Karpas-422 (cell line): ENCODE results near the gene ULK1. TPM values are rescaled to one million over a fixed set of nuclear protein-coding genes. Genes with fewer than 3 reads are reported as not detected.
"Not testable (repeated sequence)": the region's sequence is repeated elsewhere in the genome, so short reads cannot be mapped to it uniquely, and the experiment has no call there.

Experiments
- DNase-seq: peaks from one replicate; pipeline ENCODE4 v3.0.0-alpha.2; 2015
- H2AFZ ChIP-seq: fragments of 200-600 bp; sonication (generic); 2 replicates; pipeline ENCODE4 v1.6.1; 2014; ENCODE audit warnings: antibody characterized with exemption, low read length, mixed read lengths
- H3K27ac ChIP-seq: fragments of 200-600 bp; sonication (generic); 2 replicates; pipeline ENCODE4 v1.5.1; 2014; ENCODE audit warnings: mild to moderate bottlenecking, low read length, moderate library complexity
- H3K27me3 ChIP-seq: fragments of 200-600 bp; sonication (generic); 2 replicates; pipeline ENCODE4 v1.6.1; 2014; ENCODE audit warnings: low read length, mixed read lengths
- H3K36me3 ChIP-seq: fragments of 200-600 bp; sonication (generic); 2 replicates; pipeline ENCODE4 v1.6.1; 2014; ENCODE audit warnings: low read length, mixed read lengths; ENCODE audit not compliant: insufficient read depth
- H3K4me1 ChIP-seq: fragments of 200-600 bp; sonication (generic); 2 replicates; pipeline ENCODE4 v1.6.1; 2014; ENCODE audit warnings: mild to moderate bottlenecking, low read length, mixed read lengths
- H3K4me2 ChIP-seq: fragments of 200-600 bp; sonication (generic); 2 replicates; pipeline ENCODE4 v1.6.1; 2014; ENCODE audit warnings: low read length, low read depth, mild to moderate bottlenecking; ENCODE audit not compliant: poor library complexity, severe bottlenecking
- H3K4me3 ChIP-seq: fragments of 200-600 bp; sonication (generic); 2 replicates; pipeline ENCODE4 v1.5.1; 2014; ENCODE audit warnings: mild to moderate bottlenecking, antibody characterized with exemption, low read length, mixed read lengths
- H3K79me2 ChIP-seq: fragments of 200-600 bp; sonication (generic); 2 replicates; pipeline ENCODE4 v1.6.1; 2014; ENCODE audit warnings: mild to moderate bottlenecking, low read length, mixed read lengths
- H3K9ac ChIP-seq: fragments of 200-600 bp; sonication (generic); 2 replicates; pipeline ENCODE4 v1.6.0; 2014; ENCODE audit warnings: low read length
- H3K9me2 ChIP-seq: fragments of 200-600 bp; sonication (generic), shearing (Covaris generic); replicated peaks from 2 replicates; pipeline ENCODE4 v1.6.0; 2014; ENCODE audit warnings: mild to moderate bottlenecking, low read length, moderate library complexity; ENCODE audit not compliant: insufficient read depth
- H3K9me3 ChIP-seq: fragments of 300-700, 200-600 bp; sonication (generic); 2 replicates; pipeline ENCODE4 v1.6.1; 2014; ENCODE audit warnings: low read length, mixed read lengths
- H4K20me1 ChIP-seq: fragments of 200-600 bp; sonication (generic); 2 replicates; pipeline ENCODE4 v1.6.1; 2014; ENCODE audit warnings: mild to moderate bottlenecking, antibody characterized with exemption, low read length, low read depth; ENCODE audit not compliant: insufficient read depth
- small RNA-seq: library from RNA; depleted of rRNA; stranded (forward); fragments of <200 nt; gene quantifications from one replicate; pipeline ENCODE3, GENCODE V24; 2014
- total RNA-seq: library from RNA; depleted of rRNA; stranded (reverse); fragments of >200 nt; shearing (Covaris generic); gene quantifications from 2 replicates; pipeline ENCODE4 v1.2.3, GENCODE V29; 2014; ENCODE audit warnings: low replicate concordance; rRNA removed

ULK1 gene
- total RNA-seq, 1 experiment from 2014 or later: 6.9 TPM

DNA sequence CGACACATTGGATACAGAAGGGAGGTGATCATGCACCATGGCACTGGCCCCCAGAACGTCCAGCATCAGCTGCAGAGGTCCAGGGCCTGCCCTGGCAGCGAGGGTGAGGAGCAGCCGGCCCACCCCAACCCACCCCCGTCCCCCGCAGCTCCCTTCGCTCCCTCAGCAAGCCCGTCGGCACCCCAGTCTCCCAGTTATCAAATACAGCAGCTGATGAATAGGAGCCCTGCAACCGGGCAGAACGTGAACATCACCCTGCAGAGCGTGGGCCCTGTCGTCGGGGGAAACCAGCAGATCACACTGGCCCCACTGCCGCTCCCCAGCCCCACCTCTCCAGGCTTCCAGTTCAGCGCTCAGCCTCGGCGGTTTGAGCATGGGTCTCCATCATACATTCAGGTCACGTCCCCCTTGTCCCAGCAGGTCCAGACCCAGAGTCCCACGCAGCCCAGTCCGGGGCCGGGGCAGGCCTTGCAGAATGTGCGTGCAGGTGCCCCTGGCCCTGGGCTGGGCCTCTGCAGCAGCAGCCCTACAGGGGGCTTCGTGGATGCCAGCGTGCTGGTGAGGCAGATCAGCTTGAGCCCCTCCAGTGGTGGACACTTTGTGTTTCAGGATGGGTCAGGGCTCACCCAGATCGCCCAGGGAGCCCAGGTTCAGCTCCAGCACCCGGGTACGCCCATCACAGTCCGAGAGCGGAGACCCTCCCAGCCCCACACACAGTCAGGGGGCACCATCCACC lies 66.3 kb downstream of the ULK1 start:
- H3K4me2 ChIP-seq, H3K9ac ChIP-seq, H3K9me3 ChIP-seq, H3K9me2 ChIP-seq, DNase-seq, H3K4me3 ChIP-seq, H3K27ac ChIP-seq, H3K4me1 ChIP-seq, H2AFZ ChIP-seq, H3K27me3 ChIP-seq: not testable (repeated sequence)
- Histone ChIP-seq H4K20me1 (peaks cover 32% of the 10 kb centered on the region), H3K36me3 (peaks cover 18% of the 10 kb centered on the region; the same call in 1 of the 2 replicates), H3K79me2 (peaks cover 87% of the 10 kb centered on the region)

DNA sequence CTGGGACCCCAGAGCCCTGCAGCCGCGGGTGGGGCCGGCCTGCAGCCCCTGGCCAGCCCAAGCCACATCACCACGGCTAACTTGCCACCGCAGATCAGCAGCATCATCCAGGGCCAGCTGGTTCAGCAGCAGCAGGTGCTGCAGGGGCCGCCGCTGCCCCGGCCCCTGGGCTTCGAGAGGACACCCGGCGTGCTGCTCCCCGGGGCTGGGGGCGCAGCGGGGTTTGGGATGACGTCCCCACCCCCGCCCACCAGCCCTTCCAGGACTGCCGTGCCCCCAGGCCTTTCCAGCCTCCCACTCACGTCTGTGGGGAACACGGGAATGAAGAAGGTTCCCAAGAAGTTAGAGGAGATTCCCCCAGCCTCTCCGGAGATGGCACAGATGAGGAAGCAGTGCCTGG lies 66.9 kb downstream of the ULK1 start:
- H3K9me2 ChIP-seq, H2AFZ ChIP-seq, H3K27me3 ChIP-seq, H3K27ac ChIP-seq, H3K4me1 ChIP-seq, H3K9ac ChIP-seq, H3K4me3 ChIP-seq, H3K9me3 ChIP-seq, H3K4me2 ChIP-seq, DNase-seq: not testable (repeated sequence)
- Histone ChIP-seq H3K79me2 (peaks cover 87% of the 10 kb centered on the region), H4K20me1 (peaks cover 28% of the 10 kb centered on the region), H3K36me3 (peaks cover 19% of the 10 kb centered on the region; the same call in 1 of the 2 replicates)

- Histone ChIP-seq H3K4me1 (peaks cover 5% of the 10 kb centered on the region), H3K9me2 (no peaks in the 10 kb centered on the region), H3K36me3 (peaks cover 19% of the 10 kb centered on the region; the same call in 1 of the 2 replicates), H3K27ac (no peak overlapping the region), H3K79me2 (peaks cover 86% of the 10 kb centered on the region), H3K9me3 (no peaks in the 10 kb centered on the region), H3K4me3 (no peak overlapping the region), H2AFZ (no peak overlapping the region), H3K4me2 (no peak overlapping the region), H3K9ac (no peak overlapping the region), H3K27me3 (no peaks in the 10 kb centered on the region), H4K20me1 (peaks cover 24% of the 10 kb centered on the region)
- DNase-seq: no peak
Measured at GRCh38 chr12:131962069-131962468, 67.6 kb downstream of the ULK1 start.

- peaks cover 19% of the 10 kb centered on the region; the same call in 1 of the 2 replicates for H3K36me3 ChIP-seq
- no peaks in the 10 kb centered on the region for H3K9me2 ChIP-seq
- H3K9me3 ChIP-seq: no peaks in the 10 kb centered on the region
- peaks cover 19% of the 10 kb centered on the region for H4K20me1 ChIP-seq
- peaks cover 5% of the 10 kb centered on the region for H3K4me1 ChIP-seq
- no peak overlapping the region for H2AFZ ChIP-seq
- no peak overlapping the region for H3K4me2 ChIP-seq
- H3K27ac ChIP-seq: no peak overlapping the region
- H3K79me2 ChIP-seq: peaks cover 84% of the 10 kb centered on the region
- H3K4me3 ChIP-seq: no peak overlapping the region
- no peaks in the 10 kb centered on the region for H3K27me3 ChIP-seq
- no peak overlapping the region for H3K9ac ChIP-seq
- DNase-seq: no peak
Measured at GRCh38 chr12:131963381-131963780, 69.0 kb downstream of the ULK1 start.

GRCh38 chr12:131965073-131965472 lies 70.7 kb downstream of the ULK1 start:
- H3K9me2 ChIP-seq: no peaks in the 10 kb centered on the region
- no peak for DNase-seq
- peaks cover 84% of the 10 kb centered on the region for H3K79me2 ChIP-seq
- no peak overlapping the region for H3K4me3 ChIP-seq
- no peak overlapping the region for H3K9ac ChIP-seq
- no peaks in the 10 kb centered on the region for H3K27me3 ChIP-seq
- no peak overlapping the region for H2AFZ ChIP-seq
- H3K9me3 ChIP-seq: no peaks in the 10 kb centered on the region
- H3K36me3 ChIP-seq: peaks cover 19% of the 10 kb centered on the region; the same call in 1 of the 2 replicates
- H4K20me1 ChIP-seq: peaks cover 6% of the 10 kb centered on the region; the same call in 1 of the 2 replicates
- H3K4me1 ChIP-seq: peaks cover 5% of the 10 kb centered on the region
- no peak overlapping the region for H3K27ac ChIP-seq
- no peak overlapping the region for H3K4me2 ChIP-seq

GRCh38 chr12:131971226-131971625 lies 76.8 kb downstream of the ULK1 start:
- Histone ChIP-seq H3K9ac (no peak overlapping the region), H3K36me3 (no peaks in the 10 kb centered on the region; the same call in 1 of the 2 replicates)

More at GRCh38 chr12:131971226-131971625, 76.8 kb downstream of the ULK1 start:
- H4K20me1 ChIP-seq: 0 out of 2 replicates have a peak, but pooled peaks cover 8% of the 10 kb centered on the region
- no peaks in the 10 kb centered on the region for H3K9me2 ChIP-seq
- H3K4me2 ChIP-seq: peak overlapping the region; percentile 4
- H3K9me3 ChIP-seq: no peaks in the 10 kb centered on the region
- no peak overlapping the region for H2AFZ ChIP-seq
- no peak overlapping the region for H3K27ac ChIP-seq
- no peak overlapping the region for H3K4me3 ChIP-seq
- DNase-seq: no peak
- H3K79me2 ChIP-seq: peaks cover 95% of the 10 kb centered on the region
- no peaks in the 10 kb centered on the region for H3K27me3 ChIP-seq
- H3K4me1 ChIP-seq: peaks cover 14% of the 10 kb centered on the region

Small RNA genes lying within 50 kb of the gene (small RNA-seq; reads per million reads assigned to genes)
- gene AC131009.3: 0.12 reads per million

Other genes starting within 250 kb of the ULK1 start
- 30.0 and 48.8 TPM in 2 replicates for gene SFSWAP, start 183.5 kb upstream of the ULK1 start, total RNA-seq
- gene MMP17, start 66.2 kb upstream of the ULK1 start, total RNA-seq: not detected in 2 replicates
- 11.9 and 32.3 TPM in 2 replicates for gene PUS1, start 34.7 kb downstream of the ULK1 start, total RNA-seq
- 13.7 and 16.8 TPM in 2 replicates for gene EP400, start 55.3 kb downstream of the ULK1 start, total RNA-seq
- 6.4 and 14.9 TPM in 2 replicates for gene DDX51, start 249.7 kb downstream of the ULK1 start, total RNA-seq
- 10.4 and 20.5 TPM in 2 replicates for gene NOC4L, start 249.8 kb downstream of the ULK1 start, total RNA-seq